HCT116 (cell line): ENCODE data around the gene PSMB7. TPM values are rescaled to one million over a fixed set of nuclear protein-coding genes. Genes with fewer than 3 reads are reported as not detected.

Source experiments
- ATAC-seq: fragments of 200-7000 bp; cut with Tn5 transposase; 2 replicates; pipeline ENCODE4 v1.9.1; 2020; ENCODE audit warnings: mild to moderate bottlenecking, moderate library complexity
- BruUV-seq: library from RNA; stranded (reverse); fragments of 400-500 nt; replicated peaks from 2 replicates; lab custom pipeline; 2021; lab: Mats Ljungman, UMichigan
- CTCF ChIA-PET: fragments of 300-600 bp; sonication (Branson Sonifier 250); formaldehyde crosslinking; loops from one replicate; lab custom pipeline; 2021; ENCODE audit warnings: antibody characterized with exemption; lab: Charles Lee
- POLR2A ChIA-PET: fragments of 300-600, 350-600 bp; sonication (Branson Sonifier 250); formaldehyde crosslinking; loops from one replicate; lab custom pipeline; 2021; ENCODE audit warnings: antibody characterized with exemption; lab: Charles Lee
- RAD21 ChIA-PET, 2 experiments: fragments of 300-600 bp; sonication (Branson Sonifier 250); formaldehyde crosslinking; loops; one replicate each; lab custom pipeline; 2023; ENCODE audit warnings: low total read pairs in 2 of 2; ENCODE audit not compliant: uncharacterized antibody in 2 of 2, unreplicated experiment in 2 of 2, low non-redundant PET in 1 of 2; lab: Charles Lee
- DNase-seq: peaks from one replicate; pipeline ENCODE4 v3.0.0-alpha.2; 2010; ENCODE audit warnings: low read depth, low spot score
- H2AFZ ChIP-seq: fragments of 200-600 bp; shearing (Covaris generic), sonication (generic); 2 replicates; pipeline ENCODE4 v1.6.1; 2017; ENCODE audit warnings: low read depth, mixed run types, mixed read lengths, antibody characterized with exemption, low read length; ENCODE audit not compliant: poor library complexity, severe bottlenecking
- H3K27ac ChIP-seq: 2 replicates; pipeline ENCODE4 v1.5.1; 2012; ENCODE audit warnings: low read depth, low read length
- H3K27me3 ChIP-seq: fragments of 200-600 bp; sonication (generic); 2 replicates; pipeline ENCODE4 v1.6.1; 2016; ENCODE audit warnings: mixed run types, low read length, mixed read lengths; ENCODE audit not compliant: insufficient read depth
- H3K36me3 ChIP-seq, 2 experiments: fragments of 200-500 bp in 1 of 2; fragments of 200-600 bp in 1 of 2; sonication (Bioruptor generic) in 1 of 2; sonication (generic) in 1 of 2; 2 replicates each; pipeline versions ENCODE4 v1.5.1 to v1.6.1; 2014 to 2016; ENCODE audit warnings: low read length in 2 of 2, inconsistent platforms in 1 of 2, mixed read lengths in 1 of 2, mixed run types in 1 of 2; ENCODE audit not compliant: insufficient read depth in 2 of 2, control insufficient read depth in 1 of 2
- H3K4me1 ChIP-seq, 2 experiments: fragments of 200-600 bp in 1 of 2; sonication (generic) in 1 of 2; 2 replicates each; pipeline versions ENCODE4 v1.5.1 to v1.6.1; 2012 to 2017; ENCODE audit warnings: low read length in 2 of 2, inconsistent platforms in 1 of 2, mild to moderate bottlenecking in 1 of 2, mixed read lengths in 1 of 2, mixed run types in 1 of 2, moderate library complexity in 1 of 2; ENCODE audit not compliant: insufficient read depth in 2 of 2, control insufficient read depth in 1 of 2
- H3K4me2 ChIP-seq: fragments of 200-600 bp; sonication (generic); 2 replicates; pipeline ENCODE4 v1.6.1; 2017; ENCODE audit warnings: mixed run types, low read length, mixed read lengths
- H3K4me3 ChIP-seq, 2 experiments: fragments of 200-600 bp in 1 of 2; sonication (generic) in 1 of 2; replicated peaks in 1 of 2; 2 replicates each; pipeline ENCODE4 v1.5.1; 2011 to 2016; ENCODE audit warnings: low read length in 2 of 2, control low read depth in 1 of 2, low read depth in 1 of 2, mild to moderate bottlenecking in 1 of 2, mixed read lengths in 1 of 2, mixed run types in 1 of 2
- H3K79me2 ChIP-seq: fragments of 200-600 bp; sonication (generic); 2 replicates; pipeline ENCODE4 v1.6.1; 2017; ENCODE audit warnings: mild to moderate bottlenecking, mixed run types, low read length, moderate library complexity, mixed read lengths; ENCODE audit not compliant: insufficient read depth
- H3K9ac ChIP-seq: fragments of 200-600 bp; sonication (generic); 2 replicates; pipeline ENCODE4 v1.6.1; 2016; ENCODE audit warnings: low read length, mixed read lengths
- H3K9me2 ChIP-seq: fragments of 200-600 bp; sonication (generic), shearing (Covaris generic); 2 replicates; pipeline ENCODE4 v1.6.1; 2017; ENCODE audit warnings: mixed run types, mild to moderate bottlenecking, moderate library complexity; ENCODE audit not compliant: insufficient read depth
- H3K9me3 ChIP-seq, 2 experiments: fragments of 200-500 bp in 1 of 2; fragments of 200-600 bp in 1 of 2; sonication (Bioruptor generic) in 1 of 2; sonication (generic) in 1 of 2; 2 replicates each; pipeline ENCODE4 v1.6.1; 2014 to 2017; ENCODE audit warnings: low read length in 2 of 2, mixed read lengths in 2 of 2, inconsistent platforms in 1 of 2, low read depth in 1 of 2, mild to moderate bottlenecking in 1 of 2, mixed run types in 1 of 2, moderate library complexity in 1 of 2; ENCODE audit not compliant: control insufficient read depth in 1 of 2, insufficient read depth in 1 of 2
- H4K20me1 ChIP-seq: fragments of 200-600 bp; sonication (generic), shearing (Covaris generic); 2 replicates; pipeline ENCODE4 v1.6.1; 2017; ENCODE audit warnings: mixed run types, mild to moderate bottlenecking, moderate library complexity; ENCODE audit not compliant: insufficient read depth
- CBX3 ChIP-seq: IDR thresholded peaks from 2 replicates; pipeline ENCODE4 v1.6.1; 2012; ENCODE audit warnings: low read depth
- EZH2 ChIP-seq: fragments of 200-600 bp; sonication (generic); IDR thresholded peaks from 2 replicates; pipeline ENCODE4 v1.6.1; 2017; ENCODE audit warnings: antibody characterized with exemption, mixed run types
- FOSL1 ChIP-seq: IDR thresholded peaks from 2 replicates; pipeline ENCODE4 v1.6.1; 2012; ENCODE audit warnings: low read depth
- JUND ChIP-seq: IDR thresholded peaks from 2 replicates; pipeline ENCODE4 v1.6.1; 2012
- POLR2A ChIP-seq: IDR thresholded peaks from 2 replicates; pipeline ENCODE4 v1.7.0; 2011; ENCODE audit warnings: borderline replicate concordance; ENCODE audit not compliant: insufficient read depth, insufficient read length; ENCODE audit errors: extremely low read depth
- TCF7L2 ChIP-seq: IDR thresholded peaks from 2 replicates; pipeline ENCODE4 v1.7.0; 2011; ENCODE audit warnings: borderline replicate concordance, inconsistent platforms; ENCODE audit not compliant: insufficient read depth, insufficient read length; ENCODE audit errors: extremely low read depth
- YY1 ChIP-seq: IDR thresholded peaks from 2 replicates; pipeline ENCODE4 v1.6.1; 2011; ENCODE audit warnings: low read length, low read depth, moderate library complexity, mild to moderate bottlenecking; ENCODE audit not compliant: insufficient replicate concordance; ENCODE audit errors: extremely low read depth
- intact Hi-C: fragments of 100-400 bp; cut with micrococcal nuclease; formaldehyde crosslinking; loops from 2 replicates; pipeline ENCODE4 v1.10.0; 2022
- total RNA-seq: library from RNA; stranded (reverse); gene quantifications from one replicate; pipeline ENCODE4 v1.2.1, GENCODE V29; 2021; ENCODE audit not compliant: unreplicated experiment

Gene PSMB7
- total RNA-seq, 1 experiment from 2014 or later, result 222 TPM

- TF ChIP-seq EZH2 (no peak), POLR2A (no peak), YY1 (no peak)
Observed at GRCh38 chr9:124351672-124352468, 63.4 kb downstream of the PSMB7 start (continued).

GRCh38 chr9:124350494-124351263 lies 64.6 kb downstream of the PSMB7 start:
- Histone ChIP-seq H3K36me3 (peaks cover 33 to 48% of the 10 kb centered on the region in 2 experiments), H3K9me3 (no peaks in the 10 kb centered on the region), H3K4me3 (no peak overlapping the region), H3K27ac (no peak overlapping the region), H3K4me1 (no peaks in the 10 kb centered on the region), H3K9me2 (no peaks in the 10 kb centered on the region), H3K9ac (no peak overlapping the region), H4K20me1 (no peaks in the 10 kb centered on the region), H3K79me2 (peaks cover 16% of the 10 kb centered on the region; the same call in 1 of the 2 replicates), H2AFZ (no peak overlapping the region), H3K4me2 (no peak overlapping the region), H3K27me3 (no peaks in the 10 kb centered on the region)
- intact Hi-C loops, result no loop called here
- ChIA-PET RAD21 (no interaction called here), POLR2A (no interaction called here), CTCF (no interaction called here)
- BruUV-seq, result no TSS peak
- DNase-seq (no peak), ATAC-seq (no peak)
- TF ChIP-seq TCF7L2, result no peak
- TF ChIP-seq EZH2, result no peak
- TF ChIP-seq JUND, result no peak
- TF ChIP-seq FOSL1, result no peak
- TF ChIP-seq CBX3, result no peak
- no peak for TF ChIP-seq YY1
